Upper lobe of left lung (tissue), 4 donors: ENCODE results near the gene PDE7B.

Source experiments
- POLR2A ChIP-seq, 4 donors: fragments of 450-650 bp; IDR thresholded peaks; one replicate each; pipeline ENCODE4 v1.5.1; 2016 to 2017; ENCODE audit warnings: antibody characterized with exemption in 4 of 4, mild to moderate bottlenecking in 2 of 4
- POLR2AphosphoS5 ChIP-seq, 2 donors: sonication (generic); formaldehyde crosslinking; IDR thresholded peaks; one replicate each; pipeline ENCODE4 v1.5.1; 2017; ENCODE audit warnings: antibody characterized with exemption in 2 of 2
- TF ChIP-seq, protein P1 (sequence below), 6 experiments: fragments of 450-650 bp in 4 of 6; fragments of 200-600 bp in 2 of 6; sonication (generic) in 2 of 6; IDR thresholded peaks; one replicate each; pipeline ENCODE4 v1.5.1; 2016 to 2019; ENCODE audit warnings: antibody characterized with exemption in 6 of 6

DNA sequence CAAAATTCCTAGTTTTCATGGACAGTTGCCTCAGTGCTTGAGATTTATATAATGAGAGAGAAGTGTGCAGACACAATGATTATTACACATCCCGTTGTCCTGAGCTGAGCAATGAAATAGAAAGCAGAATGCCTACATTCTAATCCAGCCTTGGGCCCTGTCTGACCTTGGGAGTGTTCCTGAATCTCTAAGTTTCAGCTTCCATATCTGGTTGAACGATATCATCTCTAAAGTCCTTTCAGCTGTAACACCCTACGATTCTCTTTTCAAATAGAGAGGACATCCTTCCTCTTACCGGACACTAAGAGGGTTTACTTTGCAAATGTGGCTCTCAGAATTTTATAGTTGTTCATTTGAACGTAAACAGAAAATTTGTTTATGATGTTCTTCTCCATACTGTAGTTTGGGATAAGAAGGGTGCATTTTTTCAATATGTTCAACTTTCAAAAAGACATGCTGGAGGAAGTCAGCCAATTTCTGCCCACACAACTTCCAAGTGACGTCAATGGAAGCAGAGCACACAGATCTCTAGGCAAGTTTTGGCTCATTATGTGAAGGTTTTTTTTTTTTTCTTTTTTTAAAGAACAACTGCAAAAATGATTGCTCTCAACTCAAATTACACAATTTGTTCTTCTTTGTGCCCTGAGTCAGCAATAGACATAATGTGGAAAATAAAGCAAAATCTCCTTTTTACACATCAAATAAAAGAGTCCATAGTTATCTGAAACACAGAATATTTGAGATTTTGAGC, 50.4 kb downstream of the PDE7B start:
- no peak for TF ChIP-seq POLR2AphosphoS5 (IDR thresholded peaks at IDR 0.05)
- no peak for TF ChIP-seq POLR2A (IDR thresholded peaks at IDR 0.05)
- TF ChIP-seq, protein P1, sequence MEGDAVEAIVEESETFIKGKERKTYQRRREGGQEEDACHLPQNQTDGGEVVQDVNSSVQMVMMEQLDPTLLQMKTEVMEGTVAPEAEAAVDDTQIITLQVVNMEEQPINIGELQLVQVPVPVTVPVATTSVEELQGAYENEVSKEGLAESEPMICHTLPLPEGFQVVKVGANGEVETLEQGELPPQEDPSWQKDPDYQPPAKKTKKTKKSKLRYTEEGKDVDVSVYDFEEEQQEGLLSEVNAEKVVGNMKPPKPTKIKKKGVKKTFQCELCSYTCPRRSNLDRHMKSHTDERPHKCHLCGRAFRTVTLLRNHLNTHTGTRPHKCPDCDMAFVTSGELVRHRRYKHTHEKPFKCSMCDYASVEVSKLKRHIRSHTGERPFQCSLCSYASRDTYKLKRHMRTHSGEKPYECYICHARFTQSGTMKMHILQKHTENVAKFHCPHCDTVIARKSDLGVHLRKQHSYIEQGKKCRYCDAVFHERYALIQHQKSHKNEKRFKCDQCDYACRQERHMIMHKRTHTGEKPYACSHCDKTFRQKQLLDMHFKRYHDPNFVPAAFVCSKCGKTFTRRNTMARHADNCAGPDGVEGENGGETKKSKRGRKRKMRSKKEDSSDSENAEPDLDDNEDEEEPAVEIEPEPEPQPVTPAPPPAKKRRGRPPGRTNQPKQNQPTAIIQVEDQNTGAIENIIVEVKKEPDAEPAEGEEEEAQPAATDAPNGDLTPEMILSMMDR (IDR thresholded peaks at IDR 0.05): no peak
